ENCODE measurements around the gene KDM6A.
"Not testable (repeated sequence)": the region's sequence is repeated elsewhere in the genome, so short reads cannot be mapped to it uniquely, and the experiment has no call there.

KDM6A gene

GRCh38 chrX:44931441-44931973 is 58.5 kb downstream of the KDM6A start:
- no peak for DNase-seq

- no peak for DNase-seq
These were observed 62.2 kb downstream of the KDM6A start for GRCh38 chrX:44935172-44935571.

GRCh38 chrX:44935640-44936039 is 62.7 kb downstream of the KDM6A start:
- no peak for DNase-seq

GRCh38 chrX:44937606-44938005 is 64.6 kb downstream of the KDM6A start:
- DNase-seq, result no peak

- DNase-seq, result no peak
These were observed 65.1 kb downstream of the KDM6A start for GRCh38 chrX:44938111-44938510.

- not testable (repeated sequence) for DNase-seq
These were observed 67.6 kb downstream of the KDM6A start for GRCh38 chrX:44940541-44940940.

- no peak for DNase-seq
These were observed 70.0 kb downstream of the KDM6A start for GRCh38 chrX:44943007-44943406.

- no peak for DNase-seq
These were observed 71.9 kb downstream of the KDM6A start for GRCh38 chrX:44944894-44945293.

GRCh38 chrX:44945736-44946135 is 72.7 kb downstream of the KDM6A start:
- no peak for DNase-seq

- DNase-seq, result no peak
These were observed 73.8 kb downstream of the KDM6A start for GRCh38 chrX:44946771-44947170.

- no peak for DNase-seq
These were observed 75.0 kb downstream of the KDM6A start for GRCh38 chrX:44947995-44948394.

- DNase-seq, result no peak
These were observed 75.4 kb downstream of the KDM6A start for GRCh38 chrX:44948406-44948805.

- no peak for DNase-seq
These were observed 76.1 kb downstream of the KDM6A start for GRCh38 chrX:44949125-44949524.

- DNase-seq, result not testable (repeated sequence)
These were observed 77.7 kb downstream of the KDM6A start for GRCh38 chrX:44950471-44951366.

GRCh38 chrX:44951572-44952067 is 78.6 kb downstream of the KDM6A start:
- DNase-seq, result no peak

- DNase-seq, result no peak
These were observed 79.5 kb downstream of the KDM6A start for GRCh38 chrX:44952329-44953027.

- peak; percentile 18 for DNase-seq
These were observed 80.9 kb downstream of the KDM6A start for GRCh38 chrX:44953734-44954502.

- no peak for DNase-seq
These were observed 81.6 kb downstream of the KDM6A start for GRCh38 chrX:44954562-44954961.

GRCh38 chrX:44957848-44958247 is 84.9 kb downstream of the KDM6A start:
- DNase-seq, result no peak

- DNase-seq, result no peak
These were observed 85.5 kb downstream of the KDM6A start for GRCh38 chrX:44958480-44958879.

GRCh38 chrX:44961817-44962607 is 89.0 kb downstream of the KDM6A start:
- DNase-seq, result no peak

- DNase-seq, result no peak
These were observed 90.0 kb downstream of the KDM6A start for GRCh38 chrX:44962944-44963343.

All from NCI-H510A treated with DMSO at 0.1 percent for 48 hours (cell line).